Lower lobe of right lung (tissue), 2 donors: Measurements from ENCODE around the gene BACH2. TPM values are rescaled to one million over a fixed set of nuclear protein-coding genes. Genes with fewer than 3 reads are reported as not detected.

Source experiments
- ATAC-seq, 2 donors: fragments of 200-7000 bp; cut with Tn5 transposase; one replicate each; pipeline ENCODE4 v1.9.1; 2020 to 2022; ENCODE audit warnings: mild to moderate bottlenecking in 2 of 2, moderate library complexity in 2 of 2
- DNase-seq: peaks from one replicate; pipeline ENCODE4 v3.0.0-alpha.2; 2020
- H3K27ac ChIP-seq: fragments of 200-600 bp; one replicate; pipeline ENCODE4 v1.8.0; 2022
- H3K27me3 ChIP-seq: fragments of 200-600 bp; one replicate; pipeline ENCODE4 v1.8.0; 2022; ENCODE audit warnings: low read depth
- H3K36me3 ChIP-seq: fragments of 200-600 bp; one replicate; pipeline ENCODE4 v1.8.0; 2022; ENCODE audit warnings: mild to moderate bottlenecking
- H3K4me1 ChIP-seq: fragments of 200-600 bp; one replicate; pipeline ENCODE4 v1.8.0; 2022
- H3K4me3 ChIP-seq: fragments of 200-600 bp; one replicate; pipeline ENCODE4 v1.8.0; 2022; ENCODE audit warnings: mild to moderate bottlenecking
- H3K9me3 ChIP-seq: fragments of 200-600 bp; one replicate; pipeline ENCODE4 v1.8.0; 2022
- intact Hi-C: fragments of 100-400 bp; cut with DNase I; formaldehyde crosslinking; loops from one replicate; pipeline ENCODE4 v1.11.0; 2022
- total RNA-seq: library from RNA; stranded (reverse); fragmentation: NEBNext Ultra II Directional; extraction: Animal tissue kit (Norgen Biotek cat#: 25700); gene quantifications from one replicate; pipeline ENCODE4 v1.2.1, GENCODE V29; 2021
- TF ChIP-seq, protein P1 (sequence below): fragments of 200-600 bp; IDR thresholded peaks from one replicate; pipeline ENCODE4 v1.8.0; 2022; ENCODE audit warnings: antibody characterized with exemption, mild to moderate bottlenecking
- donor health status: DM: no; HTN: yes; CAD: no; lungs with severe emphysema.

BACH2 gene
- total RNA-seq, 1 donor from 2014 or later, result 6.3 TPM

DNA sequence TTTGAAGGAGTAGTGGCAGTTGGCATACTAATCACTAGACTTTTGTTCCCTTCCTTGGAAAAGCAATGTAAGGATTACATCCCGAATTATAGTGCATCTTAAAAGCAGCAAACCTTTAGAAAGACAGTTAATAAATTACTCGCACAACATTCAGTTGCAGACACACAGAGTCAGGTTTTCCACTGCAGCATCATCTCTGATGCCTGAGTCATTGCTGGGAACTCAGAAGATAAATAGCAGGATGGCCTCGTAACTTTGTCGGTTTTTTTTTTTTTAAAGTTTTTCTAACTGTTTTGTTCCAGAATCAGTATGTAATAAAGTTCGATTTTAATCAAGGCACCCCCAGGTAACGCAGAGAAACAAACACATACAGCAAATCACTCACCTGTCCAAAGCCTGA lies 368.0 kb downstream of the BACH2 start:
- no peak for DNase-seq
- no peak overlapping the region for H3K27ac ChIP-seq
- no peak overlapping the region for H3K4me3 ChIP-seq
- no peaks in the 10 kb centered on the region for H3K27me3 ChIP-seq
- H3K9me3 ChIP-seq, result no peaks in the 10 kb centered on the region
- TF ChIP-seq, protein P1, sequence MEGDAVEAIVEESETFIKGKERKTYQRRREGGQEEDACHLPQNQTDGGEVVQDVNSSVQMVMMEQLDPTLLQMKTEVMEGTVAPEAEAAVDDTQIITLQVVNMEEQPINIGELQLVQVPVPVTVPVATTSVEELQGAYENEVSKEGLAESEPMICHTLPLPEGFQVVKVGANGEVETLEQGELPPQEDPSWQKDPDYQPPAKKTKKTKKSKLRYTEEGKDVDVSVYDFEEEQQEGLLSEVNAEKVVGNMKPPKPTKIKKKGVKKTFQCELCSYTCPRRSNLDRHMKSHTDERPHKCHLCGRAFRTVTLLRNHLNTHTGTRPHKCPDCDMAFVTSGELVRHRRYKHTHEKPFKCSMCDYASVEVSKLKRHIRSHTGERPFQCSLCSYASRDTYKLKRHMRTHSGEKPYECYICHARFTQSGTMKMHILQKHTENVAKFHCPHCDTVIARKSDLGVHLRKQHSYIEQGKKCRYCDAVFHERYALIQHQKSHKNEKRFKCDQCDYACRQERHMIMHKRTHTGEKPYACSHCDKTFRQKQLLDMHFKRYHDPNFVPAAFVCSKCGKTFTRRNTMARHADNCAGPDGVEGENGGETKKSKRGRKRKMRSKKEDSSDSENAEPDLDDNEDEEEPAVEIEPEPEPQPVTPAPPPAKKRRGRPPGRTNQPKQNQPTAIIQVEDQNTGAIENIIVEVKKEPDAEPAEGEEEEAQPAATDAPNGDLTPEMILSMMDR, result no peak
- peaks cover 5% of the 10 kb centered on the region for H3K36me3 ChIP-seq
- H3K4me1 ChIP-seq, result peaks cover 5% of the 10 kb centered on the region
- intact Hi-C loops, result no loop called here
- no peak for ATAC-seq

GRCh38 chr6:89927791-89928550 lies 368.7 kb downstream of the BACH2 start:
- H3K27me3 ChIP-seq, result no peaks in the 10 kb centered on the region
- TF ChIP-seq, protein P1, result no peak
- peaks cover 5% of the 10 kb centered on the region for H3K36me3 ChIP-seq
- no peak overlapping the region for H3K4me3 ChIP-seq
- H3K27ac ChIP-seq, result no peak overlapping the region
- peaks cover 5% of the 10 kb centered on the region for H3K4me1 ChIP-seq
- intact Hi-C loops, result no loop called here
- no peak for ATAC-seq
- H3K9me3 ChIP-seq, result no peaks in the 10 kb centered on the region
- DNase-seq, result no peak

- intact Hi-C loops, result no loop called here
- no peaks in the 10 kb centered on the region for H3K9me3 ChIP-seq
- H3K27me3 ChIP-seq, result no peaks in the 10 kb centered on the region
- H3K4me1 ChIP-seq, result peaks cover 5% of the 10 kb centered on the region
- H3K27ac ChIP-seq, result no peak overlapping the region
- DNase-seq (no peak), ATAC-seq (no peak)
- H3K36me3 ChIP-seq, result peaks cover 3% of the 10 kb centered on the region
- H3K4me3 ChIP-seq, result no peak overlapping the region
- TF ChIP-seq, protein P1, result no peak
Measured at GRCh38 chr6:89927264-89927663, 369.4 kb downstream of the BACH2 start.

DNA sequence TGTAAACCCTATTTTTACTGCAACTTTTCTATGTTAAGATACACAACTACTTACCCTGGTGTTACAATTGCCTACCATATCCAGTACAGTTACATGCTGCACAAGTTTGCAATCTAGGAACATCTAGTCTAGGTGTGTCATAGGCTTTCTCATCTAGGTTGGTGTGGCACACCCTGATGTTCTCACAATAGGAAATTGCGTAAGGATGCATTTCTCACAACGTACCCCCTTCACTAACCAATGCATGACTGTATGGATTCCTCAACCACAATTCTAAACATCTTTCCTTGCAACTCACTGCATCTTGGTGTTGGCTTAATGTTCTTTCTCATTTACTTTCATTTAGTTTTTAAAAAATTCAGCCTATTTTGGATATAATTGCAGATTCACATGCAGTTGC lies 370.8 kb downstream of the BACH2 start:
- intact Hi-C loops, result no loop called here
- H3K4me3 ChIP-seq, result no peak overlapping the region
- H3K27ac ChIP-seq, result no peak overlapping the region
- no peaks in the 10 kb centered on the region for H3K9me3 ChIP-seq
- ATAC-seq (no peak), DNase-seq (no peak)
- H3K4me1 ChIP-seq, result peaks cover 5% of the 10 kb centered on the region
- no peaks in the 10 kb centered on the region for H3K27me3 ChIP-seq
- TF ChIP-seq, protein P1, result no peak
- H3K36me3 ChIP-seq, result no peaks in the 10 kb centered on the region

- ATAC-seq, result no peak
- no peak overlapping the region for H3K4me3 ChIP-seq
- no peak for DNase-seq
- intact Hi-C loops, result no loop called here
- no peak overlapping the region for H3K27ac ChIP-seq
- H3K27me3 ChIP-seq, result no peaks in the 10 kb centered on the region
- H3K9me3 ChIP-seq, result no peaks in the 10 kb centered on the region
- H3K36me3 ChIP-seq, result no peaks in the 10 kb centered on the region
- H3K4me1 ChIP-seq, result no peaks in the 10 kb centered on the region
- TF ChIP-seq, protein P1, result no peak
Measured at GRCh38 chr6:89924231-89924630, 372.4 kb downstream of the BACH2 start.
